Measurements from ENCODE around the gene BRD4.

The BRD4 gene

GRCh38 chr19:15248106-15248505, 84.2 kb downstream of the BRD4 start:
- Histone ChIP-seq H3K4me1 (ENCODE audit: control insufficient read depth in 5 of 5, insufficient read depth in 5 of 5, low read length in 5 of 5) (peaks cover 54 to 75% (median 73%) of the 10 kb centered on the region in 5 donors), H3K27ac (ENCODE audit: low read depth, low read length) (peak overlapping the region; percentile 94), H3K27me3 (ENCODE audit: control insufficient read depth in 5 of 5, insufficient read depth in 4 of 5, low read length in 5 of 5) (peaks cover 0 to 19% (median 0%) of the 10 kb centered on the region in 5 donors), H3K36me3 (ENCODE audit: control insufficient read depth in 5 of 5, insufficient read depth in 5 of 5, low read length in 5 of 5) (peaks cover 0 to 78% (median 70%) of the 10 kb centered on the region in 5 donors), H3K9me3 (ENCODE audit: control insufficient read depth in 5 of 5, low read length in 5 of 5) (peaks cover 0 to 3% (median 0%) of the 10 kb centered on the region in 5 donors), H3K4me3 (ENCODE audit: low read depth in 1 of 5, low read length in 5 of 5) (no peak overlapping the region), H3K9ac (ENCODE audit: low read length in 5 of 5) (peak overlapping the region in 2 of 5 donors; percentile 28 to 58)

GRCh38 chr19:15247107-15248014, 85.0 kb downstream of the BRD4 start:
- peaks cover 0 to 19% (median 0%) of the 10 kb centered on the region in 5 donors for H3K27me3 ChIP-seq (ENCODE audit: control insufficient read depth in 5 of 5, insufficient read depth in 4 of 5, low read length in 5 of 5)
- peak overlapping the region; percentile 94 for H3K27ac ChIP-seq (ENCODE audit: low read depth, low read length)
- H3K4me1 ChIP-seq (ENCODE audit: control insufficient read depth in 5 of 5, insufficient read depth in 5 of 5, low read length in 5 of 5), result peaks cover 47 to 68% (median 65%) of the 10 kb centered on the region in 5 donors
- H3K9me3 ChIP-seq (ENCODE audit: control insufficient read depth in 5 of 5, low read length in 5 of 5), result peaks cover 0 to 3% (median 0%) of the 10 kb centered on the region in 5 donors
- H3K36me3 ChIP-seq (ENCODE audit: control insufficient read depth in 5 of 5, insufficient read depth in 5 of 5, low read length in 5 of 5), result peaks cover 0 to 74% (median 68%) of the 10 kb centered on the region in 5 donors
- H3K4me3 ChIP-seq (ENCODE audit: low read depth in 1 of 5, low read length in 5 of 5), result no peak overlapping the region
- H3K9ac ChIP-seq (ENCODE audit: low read length in 5 of 5), result peak overlapping the region in 1 of 5 donors; percentile 5

- no peak overlapping the region for H3K4me3 ChIP-seq (ENCODE audit: low read depth in 1 of 5, low read length in 5 of 5)
- peaks cover 0 to 3% (median 0%) of the 10 kb centered on the region in 5 donors for H3K9me3 ChIP-seq (ENCODE audit: control insufficient read depth in 5 of 5, low read length in 5 of 5)
- H3K27me3 ChIP-seq (ENCODE audit: control insufficient read depth in 5 of 5, insufficient read depth in 4 of 5, low read length in 5 of 5), result peaks cover 0 to 14% (median 0%) of the 10 kb centered on the region in 5 donors
- no peak overlapping the region for H3K9ac ChIP-seq (ENCODE audit: low read length in 5 of 5)
- no peak overlapping the region for H3K27ac ChIP-seq (ENCODE audit: low read depth, low read length)
- H3K36me3 ChIP-seq (ENCODE audit: control insufficient read depth in 5 of 5, insufficient read depth in 5 of 5, low read length in 5 of 5), result peaks cover 0 to 78% (median 72%) of the 10 kb centered on the region in 5 donors
- H3K4me1 ChIP-seq (ENCODE audit: control insufficient read depth in 5 of 5, insufficient read depth in 5 of 5, low read length in 5 of 5), result peaks cover 37 to 57% (median 56%) of the 10 kb centered on the region in 5 donors
Observed at GRCh38 chr19:15246198-15246481, 86.2 kb downstream of the BRD4 start.

- Histone ChIP-seq H3K27ac (ENCODE audit: low read depth, low read length) (no peak overlapping the region), H3K9ac (ENCODE audit: low read length in 5 of 5) (peak overlapping the region in 1 of 5 donors; percentile 19), H3K4me1 (ENCODE audit: control insufficient read depth in 5 of 5, insufficient read depth in 5 of 5, low read length in 5 of 5) (peaks cover 32 to 51% (median 50%) of the 10 kb centered on the region in 5 donors)
Observed at GRCh38 chr19:15245370-15246197, 86.8 kb downstream of the BRD4 start.

GRCh38 chr19:15244808-15245207, 87.5 kb downstream of the BRD4 start:
- no peak overlapping the region for H3K9ac ChIP-seq (ENCODE audit: low read length in 5 of 5)
- H3K4me1 ChIP-seq (ENCODE audit: control insufficient read depth in 5 of 5, insufficient read depth in 5 of 5, low read length in 5 of 5), result peaks cover 24 to 44% (median 42%) of the 10 kb centered on the region in 5 donors
- peaks cover 0 to 3% (median 0%) of the 10 kb centered on the region in 5 donors for H3K27me3 ChIP-seq (ENCODE audit: control insufficient read depth in 5 of 5, insufficient read depth in 4 of 5, low read length in 5 of 5)
- no peaks in the 10 kb centered on the region for H3K9me3 ChIP-seq (ENCODE audit: control insufficient read depth in 5 of 5, low read length in 5 of 5)
- H3K4me3 ChIP-seq (ENCODE audit: low read depth in 1 of 5, low read length in 5 of 5), result no peak overlapping the region
- peaks cover 0 to 87% (median 79%) of the 10 kb centered on the region in 5 donors for H3K36me3 ChIP-seq (ENCODE audit: control insufficient read depth in 5 of 5, insufficient read depth in 5 of 5, low read length in 5 of 5)
- H3K27ac ChIP-seq (ENCODE audit: low read depth, low read length), result no peak overlapping the region

More at GRCh38 chr19:15245370-15246197, 86.8 kb downstream of the BRD4 start:
- Histone ChIP-seq H3K4me3 (ENCODE audit: low read depth in 1 of 5, low read length in 5 of 5) (no peak overlapping the region), H3K9me3 (ENCODE audit: control insufficient read depth in 5 of 5, low read length in 5 of 5) (peaks cover 0 to 3% (median 0%) of the 10 kb centered on the region in 5 donors), H3K36me3 (ENCODE audit: control insufficient read depth in 5 of 5, insufficient read depth in 5 of 5, low read length in 5 of 5) (peaks cover 0 to 83% (median 72%) of the 10 kb centered on the region in 5 donors), H3K27me3 (ENCODE audit: control insufficient read depth in 5 of 5, insufficient read depth in 4 of 5, low read length in 5 of 5) (peaks cover 0 to 11% (median 0%) of the 10 kb centered on the region in 5 donors)

GRCh38 chr19:15244106-15244803, 88.1 kb downstream of the BRD4 start:
- H3K27me3 ChIP-seq (ENCODE audit: control insufficient read depth in 5 of 5, insufficient read depth in 4 of 5, low read length in 5 of 5), result peaks cover 0 to 3% (median 0%) of the 10 kb centered on the region in 5 donors
- no peak overlapping the region for H3K4me3 ChIP-seq (ENCODE audit: low read depth in 1 of 5, low read length in 5 of 5)
- H3K36me3 ChIP-seq (ENCODE audit: control insufficient read depth in 5 of 5, insufficient read depth in 5 of 5, low read length in 5 of 5), result peaks cover 0 to 91% (median 81%) of the 10 kb centered on the region in 5 donors
- no peaks in the 10 kb centered on the region for H3K9me3 ChIP-seq (ENCODE audit: control insufficient read depth in 5 of 5, low read length in 5 of 5)
- peaks cover 18 to 38% (median 37%) of the 10 kb centered on the region in 5 donors for H3K4me1 ChIP-seq (ENCODE audit: control insufficient read depth in 5 of 5, insufficient read depth in 5 of 5, low read length in 5 of 5)
- no peak overlapping the region for H3K27ac ChIP-seq (ENCODE audit: low read depth, low read length)
- H3K9ac ChIP-seq (ENCODE audit: low read length in 5 of 5), result no peak overlapping the region

GRCh38 chr19:15243236-15243957, 88.9 kb downstream of the BRD4 start:
- Histone ChIP-seq H3K4me1 (ENCODE audit: control insufficient read depth in 5 of 5, insufficient read depth in 5 of 5, low read length in 5 of 5) (peaks cover 10 to 30% (median 28%) of the 10 kb centered on the region in 5 donors), H3K27ac (ENCODE audit: low read depth, low read length) (no peak overlapping the region), H3K9me3 (ENCODE audit: control insufficient read depth in 5 of 5, low read length in 5 of 5) (no peaks in the 10 kb centered on the region), H3K4me3 (ENCODE audit: low read depth in 1 of 5, low read length in 5 of 5) (no peak overlapping the region), H3K36me3 (ENCODE audit: control insufficient read depth in 5 of 5, insufficient read depth in 5 of 5, low read length in 5 of 5) (peaks cover 0 to 91% (median 81%) of the 10 kb centered on the region in 5 donors), H3K9ac (ENCODE audit: low read length in 5 of 5) (no peak overlapping the region), H3K27me3 (ENCODE audit: control insufficient read depth in 5 of 5, insufficient read depth in 4 of 5, low read length in 5 of 5) (no peaks in the 10 kb centered on the region)

GRCh38 chr19:15241259-15241910, 91.0 kb downstream of the BRD4 start:
- no peaks in the 10 kb centered on the region for H3K27me3 ChIP-seq (ENCODE audit: control insufficient read depth in 5 of 5, insufficient read depth in 4 of 5, low read length in 5 of 5)
- no peak overlapping the region for H3K9ac ChIP-seq (ENCODE audit: low read length in 5 of 5)
- H3K36me3 ChIP-seq (ENCODE audit: control insufficient read depth in 5 of 5, insufficient read depth in 5 of 5, low read length in 5 of 5), result peaks cover 0 to 90% (median 84%) of the 10 kb centered on the region in 5 donors
- peaks cover 0 to 10% (median 8%) of the 10 kb centered on the region in 5 donors for H3K4me1 ChIP-seq (ENCODE audit: control insufficient read depth in 5 of 5, insufficient read depth in 5 of 5, low read length in 5 of 5)
- no peak overlapping the region for H3K27ac ChIP-seq (ENCODE audit: low read depth, low read length)
- no peak overlapping the region for H3K4me3 ChIP-seq (ENCODE audit: low read depth in 1 of 5, low read length in 5 of 5)
- no peaks in the 10 kb centered on the region for H3K9me3 ChIP-seq (ENCODE audit: control insufficient read depth in 5 of 5, low read length in 5 of 5)

Measured in subcutaneous abdominal adipose tissue (tissue), 5 donors.